Femur (tissue), 1 donor: ENCODE measurements around the gene OPHN1.
A peak's percentile ranks its signal among the peaks of the same experiment; 100 is the strongest.
"Not testable (repeated sequence)": the region's sequence is repeated elsewhere in the genome, so short reads cannot be mapped to it uniquely, and the experiment has no call there.

Experiments used
- DNase-seq: peaks from one replicate; pipeline ENCODE4 v3.0.0-alpha.2; 2017

Gene OPHN1

GRCh38 chrX:68354879-68355628 lies 78.2 kb downstream of the OPHN1 start:
- no peak for DNase-seq

- no peak for DNase-seq
These were observed 88.3 kb downstream of the OPHN1 start for GRCh38 chrX:68345025-68345424.

- DNase-seq = no peak
These were observed 89.7 kb downstream of the OPHN1 start for GRCh38 chrX:68343551-68343950.

- DNase-seq = peak; percentile 22
These were observed 101.0 kb downstream of the OPHN1 start for GRCh38 chrX:68332201-68332731.

- DNase-seq = not testable (repeated sequence)
These were observed 106.5 kb downstream of the OPHN1 start for GRCh38 chrX:68326841-68327240.

- DNase-seq = no peak
These were observed 125.5 kb downstream of the OPHN1 start for GRCh38 chrX:68307769-68308168.

GRCh38 chrX:68304602-68305001 lies 128.7 kb downstream of the OPHN1 start:
- no peak for DNase-seq

- DNase-seq = no peak
These were observed 133.4 kb downstream of the OPHN1 start for GRCh38 chrX:68299898-68300297.

GRCh38 chrX:68292471-68292870 lies 140.8 kb downstream of the OPHN1 start:
- no peak for DNase-seq

- no peak for DNase-seq
These were observed 145.2 kb downstream of the OPHN1 start for GRCh38 chrX:68288127-68288526.

GRCh38 chrX:68287419-68287818 lies 145.9 kb downstream of the OPHN1 start:
- DNase-seq = no peak

GRCh38 chrX:68286980-68287379 lies 146.3 kb downstream of the OPHN1 start:
- DNase-seq = no peak

- no peak for DNase-seq
These were observed 147.2 kb downstream of the OPHN1 start for GRCh38 chrX:68286076-68286475.

GRCh38 chrX:68284281-68284904 lies 148.9 kb downstream of the OPHN1 start:
- no peak for DNase-seq

- no peak for DNase-seq
These were observed 159.4 kb downstream of the OPHN1 start for GRCh38 chrX:68273887-68274286.

GRCh38 chrX:68264793-68265192 lies 168.5 kb downstream of the OPHN1 start:
- not testable (repeated sequence) for DNase-seq

- no peak for DNase-seq
These were observed 172.1 kb downstream of the OPHN1 start for GRCh38 chrX:68261060-68261672.

GRCh38 chrX:68256990-68257389 lies 176.3 kb downstream of the OPHN1 start:
- no peak for DNase-seq

- DNase-seq = no peak
These were observed 178.3 kb downstream of the OPHN1 start for GRCh38 chrX:68254738-68255645.

GRCh38 chrX:68252664-68253063 lies 180.6 kb downstream of the OPHN1 start:
- no peak for DNase-seq

- no peak for DNase-seq
These were observed 183.4 kb downstream of the OPHN1 start for GRCh38 chrX:68249903-68250302.

GRCh38 chrX:68249401-68249831 lies 183.9 kb downstream of the OPHN1 start:
- DNase-seq = peak; percentile 71

GRCh38 chrX:68238568-68238967 lies 194.7 kb downstream of the OPHN1 start:
- DNase-seq = no peak
